Activated T-cell treated with anti-CD3 and anti-CD28 coated beads, Interleukin-2, amount 50 U/mL, for 4 hours (primary cell): Measurements from ENCODE around the gene ZBED4. TPM values are rescaled to one million over a fixed set of nuclear protein-coding genes. Genes with fewer than 3 reads are reported as not detected.

Experiments
- ATAC-seq, 2 donors: fragments of 200-7000 bp; cut with Tn5 transposase; one replicate each; pipeline ENCODE4 v1.10.0; 2021
- DNase-seq: peaks from one replicate; pipeline ENCODE4 v3.0.0-alpha.2; 2020
- H3K27me3 Mint-ChIP-seq: one replicate; pipeline ENCODE4 v1.8.0; 2021; ENCODE audit warnings: low read depth, mixed read lengths
- H3K36me3 Mint-ChIP-seq: one replicate; pipeline ENCODE4 v1.8.0; 2022; ENCODE audit warnings: mixed read lengths; ENCODE audit not compliant: insufficient read depth
- H3K4me1 Mint-ChIP-seq: one replicate; pipeline ENCODE4 v1.8.0; 2021; ENCODE audit warnings: low read depth, mixed read lengths
- H3K4me3 Mint-ChIP-seq: one replicate; pipeline ENCODE4 v1.8.0; 2021; ENCODE audit warnings: mild to moderate bottlenecking, moderate library complexity, mixed read lengths
- H3K9me3 Mint-ChIP-seq: one replicate; pipeline ENCODE4 v1.8.0; 2021; ENCODE audit warnings: mixed read lengths
- total RNA-seq, 3 donors: library from RNA; stranded (reverse); gene quantifications; one replicate each; pipeline ENCODE4 v1.2.1, GENCODE V29; 2021

ZBED4 gene
- total RNA-seq, 3 donors from 2014 or later = 16.5 to 17.7 (median 16.8) TPM

DNA sequence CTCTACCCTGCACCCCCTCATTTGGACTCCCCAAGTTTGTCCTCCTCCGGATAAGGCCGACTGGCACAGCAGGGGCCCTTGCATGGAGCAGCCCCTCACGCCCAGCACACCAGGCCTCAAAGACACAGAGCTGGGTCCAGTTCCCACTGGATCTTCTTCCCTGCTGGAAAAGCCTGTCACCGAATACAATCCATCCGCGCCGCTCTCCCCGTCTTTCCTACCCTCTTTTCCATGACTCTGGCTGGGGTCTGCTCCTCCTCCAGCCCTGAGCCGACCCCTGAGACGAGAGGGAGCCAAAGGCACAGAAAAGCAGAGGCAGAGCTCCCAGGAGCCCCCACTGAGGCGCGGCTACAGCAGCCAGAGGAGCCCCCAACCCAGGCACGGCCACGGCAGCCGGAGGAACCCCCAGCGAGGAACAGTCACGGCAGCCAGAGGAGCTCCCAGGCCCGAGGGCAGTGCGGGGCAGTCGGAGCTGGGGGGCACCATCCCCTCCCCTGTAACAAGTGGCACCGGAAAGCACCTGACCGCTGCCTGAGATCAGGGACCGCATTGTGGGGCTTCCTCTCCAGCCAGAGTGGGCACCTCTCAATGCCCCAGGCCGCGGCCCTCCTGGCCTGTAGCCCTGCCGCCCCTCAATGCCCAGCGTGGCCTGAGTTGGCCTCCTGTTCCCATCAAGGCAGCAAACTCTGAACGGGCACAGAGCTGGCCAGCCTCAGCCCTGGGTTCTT, 52.6 kb downstream of the ZBED4 start:
- no peak overlapping the region for H3K4me3 Mint-ChIP-seq
- H3K9me3 Mint-ChIP-seq = no peaks in the 10 kb centered on the region
- DNase-seq (no peak), ATAC-seq (no peak)
- peaks cover 3% of the 10 kb centered on the region for H3K4me1 Mint-ChIP-seq
- peaks cover 19% of the 10 kb centered on the region for H3K36me3 Mint-ChIP-seq
- no peaks in the 10 kb centered on the region for H3K27me3 Mint-ChIP-seq

DNA sequence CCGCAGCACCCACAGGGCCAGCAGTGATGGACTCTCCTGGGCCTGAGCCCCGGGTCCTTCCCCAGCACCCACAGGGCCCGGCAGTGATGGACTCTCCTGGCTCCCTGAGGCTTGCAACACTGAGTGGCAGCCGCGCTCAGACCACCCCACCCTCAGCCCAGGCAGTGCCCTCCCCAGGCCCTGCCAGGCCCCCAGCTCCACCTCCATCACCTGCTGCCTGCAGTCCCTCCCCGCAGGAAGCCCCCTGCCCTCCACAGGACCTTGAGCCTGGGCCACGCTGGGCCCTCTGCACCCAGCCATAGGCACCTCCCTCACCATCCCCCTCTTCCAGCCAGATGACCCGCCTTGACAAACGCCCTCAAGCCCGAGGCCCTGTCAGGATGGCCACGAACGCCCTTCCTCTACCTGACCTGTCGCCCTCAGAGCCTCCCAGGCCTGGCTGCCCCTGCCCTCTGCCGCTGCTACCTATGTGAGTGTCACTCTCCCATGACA, 53.2 kb downstream of the ZBED4 start:
- H3K27me3 Mint-ChIP-seq = no peaks in the 10 kb centered on the region

DNA sequence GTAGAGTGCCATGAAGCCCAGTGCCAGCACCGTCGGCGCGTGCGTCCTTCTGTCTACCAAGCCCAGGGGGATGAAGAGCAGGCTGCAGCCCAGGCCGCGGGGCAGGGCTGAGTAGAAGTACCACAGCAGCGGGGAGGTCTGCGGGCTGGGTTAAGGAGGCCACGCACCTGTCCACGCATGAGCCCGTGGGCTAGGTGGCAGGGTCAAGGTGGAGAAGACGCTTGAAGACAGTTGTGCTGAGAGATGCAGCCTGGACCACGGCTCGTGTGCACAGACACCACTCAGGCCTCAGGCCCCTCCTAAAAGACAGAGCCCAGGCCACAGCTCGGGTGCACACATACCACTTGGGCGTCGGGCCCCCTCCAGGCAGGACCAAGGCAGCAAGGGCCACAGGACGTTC, 54.2 kb downstream of the ZBED4 start:
- Mint-ChIP-seq H3K27me3 (no peaks in the 10 kb centered on the region), H3K4me1 (peaks cover 3% of the 10 kb centered on the region), H3K4me3 (no peak overlapping the region), H3K36me3 (peaks cover 13% of the 10 kb centered on the region), H3K9me3 (no peaks in the 10 kb centered on the region)
- DNase-seq = no peak
- no peak for ATAC-seq

More for the DNA sequence above, 53.2 kb downstream of the ZBED4 start:
- Mint-ChIP-seq H3K4me3 (no peak overlapping the region), H3K36me3 (peaks cover 13% of the 10 kb centered on the region), H3K9me3 (no peaks in the 10 kb centered on the region), H3K4me1 (peaks cover 3% of the 10 kb centered on the region)
- peak in 1 of 2 donors; percentile 14 for ATAC-seq
- no peak for DNase-seq

DNA sequence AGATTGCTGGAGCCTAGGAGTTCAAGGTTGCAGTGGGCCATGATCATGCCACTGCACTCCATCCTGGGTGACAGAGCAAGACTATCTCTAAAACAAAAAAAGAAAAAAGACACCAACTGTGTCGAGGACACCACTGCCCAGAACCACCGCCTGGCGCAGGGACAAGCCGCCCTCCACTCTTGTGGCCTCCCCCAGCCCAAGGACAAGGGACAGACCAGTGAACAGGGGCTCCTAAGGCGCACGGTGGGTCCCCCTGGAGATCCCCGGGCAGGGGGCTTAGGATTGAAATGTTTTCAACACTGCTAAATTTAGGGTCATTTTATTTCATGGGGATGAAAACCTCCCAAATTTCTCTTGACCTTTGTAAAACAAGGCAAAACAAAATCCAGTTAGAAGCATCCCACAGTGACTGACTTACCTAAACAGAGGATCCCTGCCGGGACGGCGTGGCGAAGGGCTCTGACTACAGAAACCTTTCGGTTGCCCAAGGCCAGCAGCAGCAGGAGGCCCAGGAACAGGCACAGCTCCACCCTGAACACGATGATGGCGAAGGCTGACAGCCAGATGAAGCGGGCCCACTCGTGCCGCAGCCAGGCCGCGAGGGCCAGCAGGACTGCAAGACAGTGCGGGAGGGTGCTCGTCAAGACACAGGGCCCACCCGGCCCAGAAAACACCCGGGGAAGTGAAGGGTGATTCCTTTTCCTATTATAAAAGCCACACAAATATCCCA, 56.0 kb downstream of the ZBED4 start:
- no peak for ATAC-seq
- H3K4me3 Mint-ChIP-seq = no peak overlapping the region
- H3K4me1 Mint-ChIP-seq = peaks cover 3% of the 10 kb centered on the region
- no peaks in the 10 kb centered on the region for H3K9me3 Mint-ChIP-seq
- no peak for DNase-seq
- peaks cover 13% of the 10 kb centered on the region for H3K36me3 Mint-ChIP-seq
- no peaks in the 10 kb centered on the region for H3K27me3 Mint-ChIP-seq

DNA sequence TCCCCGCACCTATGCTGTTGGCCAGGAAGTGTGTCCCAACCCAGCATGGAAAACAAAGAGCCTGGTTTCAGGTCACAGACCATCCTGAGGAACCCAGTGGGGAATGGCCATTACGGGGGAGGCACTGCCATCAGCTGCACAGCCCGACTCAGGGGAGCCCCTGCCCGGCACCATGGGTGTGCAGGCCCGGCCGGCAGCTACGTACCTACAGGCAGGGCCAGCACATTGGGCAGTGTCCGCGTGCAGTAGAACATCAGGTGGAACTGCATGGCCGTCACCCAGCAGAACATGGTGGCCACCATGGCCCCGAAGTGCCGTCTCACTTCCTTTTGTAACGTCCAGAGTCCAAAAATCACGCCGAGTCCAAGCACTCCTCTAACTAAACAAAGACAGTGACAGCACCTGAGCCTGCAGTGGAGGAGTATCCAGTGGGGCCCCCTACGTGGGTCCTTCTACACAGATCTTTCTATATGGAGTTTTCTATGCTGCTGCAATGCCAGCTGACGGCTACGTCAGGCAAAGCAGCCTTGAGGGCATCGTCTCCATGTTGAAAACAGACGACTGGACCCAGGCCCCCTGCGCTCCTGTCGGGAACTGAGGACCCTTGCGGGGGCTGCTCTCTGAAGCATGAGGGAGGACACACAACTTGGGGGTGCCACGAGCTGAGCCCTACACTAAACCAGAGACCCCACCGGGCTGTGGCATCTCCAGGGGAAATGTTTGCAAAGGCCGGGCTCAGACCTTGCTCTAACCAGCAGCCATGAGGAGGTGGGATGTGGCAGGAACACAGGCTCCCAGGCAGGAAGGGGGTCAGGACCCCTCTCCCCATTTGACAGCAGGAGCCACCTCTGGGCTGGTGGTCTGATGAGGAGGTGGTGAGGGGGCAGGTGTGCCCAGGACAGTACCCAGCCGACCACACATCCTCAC, 56.8 kb downstream of the ZBED4 start:
- Mint-ChIP-seq H3K36me3 (peaks cover 13% of the 10 kb centered on the region), H3K27me3 (no peaks in the 10 kb centered on the region), H3K9me3 (no peaks in the 10 kb centered on the region), H3K4me3 (no peak overlapping the region), H3K4me1 (peaks cover 4% of the 10 kb centered on the region)
- ATAC-seq (no peak), DNase-seq (no peak)

DNA sequence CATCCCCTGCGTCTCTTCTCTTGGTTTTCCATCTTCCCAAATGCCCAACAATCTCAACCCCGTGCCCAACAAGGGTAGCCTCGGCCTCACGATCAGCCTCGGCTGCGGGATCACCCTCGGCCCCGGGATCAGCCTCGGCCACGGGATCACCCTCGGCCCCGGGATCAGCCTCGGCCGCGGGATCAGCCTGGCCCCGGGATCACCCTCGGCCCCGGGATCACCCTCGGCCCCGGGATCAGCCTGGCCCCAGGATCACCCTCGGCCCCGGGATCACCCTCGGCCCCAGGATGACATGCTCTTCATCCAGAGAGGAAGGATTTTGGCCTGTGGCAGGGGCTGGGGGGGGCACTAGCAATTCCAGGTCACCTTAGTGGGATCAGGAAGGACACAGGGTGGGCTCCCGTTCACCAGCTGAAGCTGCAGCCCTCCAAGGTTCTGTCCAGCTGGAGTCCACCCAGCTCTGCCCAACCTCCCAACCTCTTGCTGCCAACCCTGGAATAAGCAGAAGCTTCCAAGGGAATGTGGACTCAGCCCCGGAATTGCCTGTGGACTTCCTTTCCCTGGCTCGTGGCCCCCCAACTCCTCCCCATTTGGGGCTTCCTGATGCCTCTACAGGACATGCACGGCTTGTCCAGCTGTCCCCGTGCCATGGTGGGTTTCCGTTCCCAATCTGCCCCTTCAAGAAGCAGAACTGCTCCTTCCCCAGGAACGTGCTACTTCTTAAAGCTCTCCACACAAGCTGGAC, 58.4 kb downstream of the ZBED4 start:
- ATAC-seq (no peak), DNase-seq (no peak)
- Mint-ChIP-seq H3K36me3 (peaks cover 11% of the 10 kb centered on the region), H3K4me3 (no peak overlapping the region), H3K9me3 (no peaks in the 10 kb centered on the region), H3K4me1 (peaks cover 11% of the 10 kb centered on the region), H3K27me3 (no peaks in the 10 kb centered on the region)

DNA sequence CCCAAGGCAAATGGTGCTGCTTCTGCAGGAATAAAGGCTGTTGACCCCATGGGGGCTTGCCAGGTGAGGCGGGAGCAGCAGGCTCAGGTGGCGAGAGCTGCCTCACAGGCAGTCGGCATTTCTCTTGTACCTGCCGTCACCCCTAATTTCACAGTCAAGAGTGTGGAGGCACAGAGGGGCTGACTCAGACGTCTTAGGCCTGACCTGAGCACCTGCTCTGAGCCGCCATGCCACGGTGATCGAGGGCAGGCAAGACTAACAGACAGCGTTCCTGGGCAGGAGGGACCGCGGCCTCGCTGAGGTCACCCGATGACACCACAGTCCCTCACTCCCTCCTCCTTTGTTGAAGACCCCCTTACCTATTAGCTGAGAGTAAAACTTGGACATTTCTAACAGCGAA, 59.4 kb downstream of the ZBED4 start:
- DNase-seq (no peak), ATAC-seq (no peak)
- Mint-ChIP-seq H3K4me1 (peaks cover 16% of the 10 kb centered on the region), H3K27me3 (no peaks in the 10 kb centered on the region), H3K9me3 (no peaks in the 10 kb centered on the region), H3K36me3 (peaks cover 5% of the 10 kb centered on the region), H3K4me3 (no peak overlapping the region)

DNA sequence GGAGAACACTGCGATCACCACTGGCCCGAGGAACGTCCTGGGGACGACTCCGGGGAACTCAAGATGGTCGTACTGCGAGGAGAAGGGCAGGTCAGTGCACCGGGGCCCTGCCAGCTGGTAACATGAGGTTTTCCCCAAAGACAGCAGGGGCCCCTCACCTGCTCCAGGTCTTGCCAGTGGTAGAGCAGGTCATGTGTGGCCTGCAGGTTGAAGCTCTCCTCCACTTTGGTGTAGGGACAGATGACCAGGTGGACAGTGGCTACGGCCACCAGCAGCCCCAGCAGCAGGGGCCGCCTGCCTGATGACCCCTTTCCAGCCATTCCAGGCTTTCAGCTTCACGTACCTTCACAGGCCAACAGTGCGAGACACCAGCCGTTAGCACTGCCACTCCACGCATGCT, 59.8 kb downstream of the ZBED4 start:
- H3K4me3 Mint-ChIP-seq = no peak overlapping the region
- no peak for DNase-seq

DNA sequence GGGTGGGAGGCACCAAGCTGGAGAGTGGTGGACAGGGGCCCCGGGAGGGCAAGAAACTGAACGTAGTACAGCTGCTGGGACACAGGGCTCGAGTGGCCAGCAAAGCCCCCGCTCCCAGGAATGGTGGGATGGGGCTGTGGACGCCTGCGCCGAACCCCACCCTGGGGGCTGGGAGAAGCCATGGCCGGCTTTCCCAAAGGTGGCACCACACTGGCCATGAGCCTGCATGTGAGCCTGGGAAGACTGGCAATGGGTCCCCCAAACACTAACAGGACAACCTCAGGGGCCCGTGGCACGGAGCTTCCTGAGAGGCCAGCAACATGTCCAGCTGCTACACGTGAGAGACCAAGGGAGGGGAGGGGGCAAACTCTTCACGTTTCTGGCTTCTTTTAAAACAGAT, 60.6 kb downstream of the ZBED4 start:
- no peak for DNase-seq
- peaks cover 3% of the 10 kb centered on the region for H3K36me3 Mint-ChIP-seq
- H3K27me3 Mint-ChIP-seq = no peaks in the 10 kb centered on the region
- peaks cover 16% of the 10 kb centered on the region for H3K4me1 Mint-ChIP-seq
- no peak overlapping the region for H3K4me3 Mint-ChIP-seq
- H3K9me3 Mint-ChIP-seq = no peaks in the 10 kb centered on the region
- no peak for ATAC-seq

More for the DNA sequence above, 59.8 kb downstream of the ZBED4 start:
- Mint-ChIP-seq H3K9me3 (no peaks in the 10 kb centered on the region), H3K36me3 (peaks cover 5% of the 10 kb centered on the region), H3K4me1 (peaks cover 16% of the 10 kb centered on the region), H3K27me3 (no peaks in the 10 kb centered on the region)
- no peak for ATAC-seq

DNA sequence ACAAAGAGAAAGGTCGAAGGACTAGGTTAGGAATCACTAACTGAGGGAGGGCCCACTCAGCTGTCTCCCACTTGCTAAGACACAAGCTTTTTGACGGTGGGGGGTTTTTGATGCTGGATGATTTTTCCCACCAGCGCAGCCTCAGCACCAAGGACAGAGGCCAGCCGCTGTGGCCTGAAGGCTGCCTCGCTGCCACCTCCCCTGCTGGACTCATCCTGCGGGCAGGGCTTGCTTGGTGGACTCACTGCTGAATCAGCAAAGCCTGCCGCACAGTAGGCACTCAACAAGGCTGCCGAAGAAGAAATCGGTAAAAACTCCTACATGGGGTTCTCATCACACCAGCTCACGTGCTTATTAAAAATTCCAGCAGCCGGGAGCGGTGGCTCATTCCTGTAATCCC, 62.0 kb downstream of the ZBED4 start:
- Mint-ChIP-seq H3K9me3 (no peaks in the 10 kb centered on the region), H3K36me3 (peaks cover 3% of the 10 kb centered on the region), H3K4me1 (peaks cover 27% of the 10 kb centered on the region), H3K27me3 (no peaks in the 10 kb centered on the region), H3K4me3 (no peak overlapping the region)
- DNase-seq (no peak), ATAC-seq (no peak)

DNA sequence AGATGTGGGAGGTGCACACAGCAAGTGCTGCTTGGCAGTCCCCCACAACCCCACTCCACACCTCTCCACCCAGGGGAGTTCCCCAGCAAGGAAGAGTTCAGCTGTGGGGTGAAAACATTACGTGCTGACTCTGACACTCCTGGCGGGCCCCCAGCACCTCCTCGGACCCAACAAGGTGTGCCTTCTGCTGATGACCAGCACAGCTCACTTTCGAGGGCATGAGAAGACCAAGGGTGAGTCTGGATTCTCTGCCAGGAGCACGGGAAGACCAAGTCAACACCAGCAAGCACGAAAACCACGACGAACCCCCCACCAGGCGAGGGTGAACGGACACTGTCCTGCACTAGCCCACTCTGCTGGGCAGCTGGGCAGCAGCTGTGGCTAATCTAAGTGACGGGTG, 63.2 kb downstream of the ZBED4 start:
- H3K4me3 Mint-ChIP-seq = peak overlapping the region; percentile 86

DNA sequence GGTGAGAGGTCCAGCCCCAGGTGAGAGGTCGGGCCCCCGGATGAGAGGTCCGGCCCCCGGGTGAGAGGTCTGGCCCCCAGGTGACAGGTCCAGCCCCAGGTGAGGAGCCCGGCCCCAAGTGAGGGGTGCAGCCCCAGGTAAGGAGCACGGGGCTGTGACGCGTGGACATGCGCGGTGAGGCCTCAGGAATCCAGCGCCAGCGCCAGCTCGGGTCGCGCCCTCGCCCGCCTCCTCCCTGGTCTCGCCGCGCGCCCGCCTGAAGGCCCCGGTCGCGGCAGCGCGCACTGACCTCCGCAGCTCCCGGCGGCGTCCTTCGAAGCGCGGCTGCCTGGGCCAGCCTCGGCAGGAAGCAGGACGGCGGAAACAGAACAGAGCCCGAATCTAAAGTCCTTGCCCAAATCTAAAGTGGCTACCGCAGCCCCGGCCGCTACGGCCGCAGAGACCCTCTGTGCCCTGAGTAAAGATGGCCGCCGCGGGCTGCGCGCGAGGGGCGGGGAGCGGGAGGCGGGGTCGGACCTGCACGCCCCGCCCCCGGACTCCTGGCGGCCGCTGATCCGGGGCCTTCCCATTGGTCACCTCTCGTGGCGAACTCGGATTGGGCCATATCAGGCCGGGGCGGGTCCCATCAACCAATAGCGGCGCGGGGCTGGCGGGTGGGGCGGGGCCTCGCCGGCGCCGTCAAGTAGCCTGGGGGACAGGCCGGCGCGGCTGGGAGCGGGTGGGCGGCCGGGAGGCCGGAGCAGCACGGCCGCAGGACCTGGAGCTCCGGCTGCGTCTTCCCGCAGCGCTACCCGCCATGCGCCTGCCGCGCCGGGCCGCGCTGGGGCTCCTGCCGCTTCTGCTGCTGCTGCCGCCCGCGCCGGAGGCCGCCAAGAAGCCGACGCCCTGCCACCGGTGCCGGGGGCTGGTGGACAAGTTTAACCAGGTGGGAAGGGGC, 64.6 kb downstream of the ZBED4 start, which contains the start of the genes ALG12 and CRELD2:
TSS of gene ALG12 (minus strand) at position 465 of the 937 bp plus-strand sequence. CDS start 4,673 bp downstream, outside the sequence.
TSS of gene CRELD2 (plus strand) at position 661 of the 937 bp plus-strand sequence. CDS start at position 797, 136 bp downstream.
- Mint-ChIP-seq H3K36me3 (peaks cover under 1% of the 10 kb centered on the region), H3K27me3 (no peaks in the 10 kb centered on the region), H3K4me1 (peaks cover 28% of the 10 kb centered on the region), H3K9me3 (no peaks in the 10 kb centered on the region), H3K4me3 (peak within 1 kb of the TSS; percentile 86)
- ATAC-seq (peak; percentile 98), DNase-seq (peak; percentile 96)

More for the DNA sequence above, 63.2 kb downstream of the ZBED4 start:
- no peaks in the 10 kb centered on the region for H3K27me3 Mint-ChIP-seq
- peaks cover 3% of the 10 kb centered on the region for H3K36me3 Mint-ChIP-seq
- H3K9me3 Mint-ChIP-seq = no peaks in the 10 kb centered on the region
- ATAC-seq (no peak), DNase-seq (no peak)
- peaks cover 27% of the 10 kb centered on the region for H3K4me1 Mint-ChIP-seq
